GM19238 (cell line): ENCODE results near the gene CD151.
A peak's percentile ranks its signal among the peaks of the same experiment; 100 is the strongest.

Source experiments
- DNase-seq: peaks from one replicate; pipeline ENCODE4 v3.0.0; 2011; ENCODE audit warnings: low spot score; ENCODE audit not compliant: insufficient read length

Gene CD151

DNA sequence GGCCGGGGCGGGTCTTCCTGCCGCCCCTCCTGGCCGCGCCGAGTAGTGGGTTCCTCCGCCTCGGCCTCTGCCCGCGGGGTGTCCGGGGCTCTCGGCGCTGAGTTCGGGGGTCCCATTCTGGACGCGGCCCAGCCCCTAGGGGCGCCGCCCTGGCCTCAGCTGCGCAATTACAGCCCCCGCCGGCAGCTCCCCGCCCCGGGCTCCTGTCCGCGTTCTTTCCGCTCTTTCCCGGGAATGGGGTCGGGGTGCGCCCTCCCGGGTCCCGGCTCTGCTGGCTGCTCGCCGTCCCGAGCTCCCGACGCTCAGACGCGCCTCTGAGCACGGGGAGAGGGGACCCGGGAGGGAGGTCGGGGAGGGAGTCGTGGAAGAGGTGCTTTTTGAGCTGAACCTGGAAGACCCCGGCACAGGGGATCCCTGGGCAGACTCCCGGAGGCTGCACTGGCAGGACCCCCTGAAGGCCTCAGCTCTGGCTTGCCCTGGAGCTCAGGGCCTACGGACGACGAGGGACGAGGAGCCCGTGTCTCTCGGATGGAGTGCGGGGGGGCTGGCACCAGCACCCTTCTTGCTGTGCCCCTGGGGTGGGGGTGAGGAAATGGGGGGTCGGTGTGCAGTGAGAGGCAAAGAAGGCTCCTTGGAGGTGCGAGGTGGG lies 10.5 kb downstream of the CD151 start:
- peak; percentile 47 for DNase-seq

GRCh38 chr11:843818-844692 lies 11.3 kb downstream of the CD151 start:
- DNase-seq, result no peak

GRCh38 chr11:844693-845644 lies 12.2 kb downstream of the CD151 start:
- peak; percentile 52 for DNase-seq

- no peak for DNase-seq
These were observed 13.2 kb downstream of the CD151 start for GRCh38 chr11:845872-846495.

GRCh38 chr11:846496-847098 lies 13.8 kb downstream of the CD151 start:
- DNase-seq, result no peak

- no peak for DNase-seq
These were observed 15.1 kb downstream of the CD151 start for GRCh38 chr11:847876-848275.

GRCh38 chr11:848380-848931 lies 15.7 kb downstream of the CD151 start:
- DNase-seq, result peak; percentile 91

GRCh38 chr11:849104-849824 lies 16.5 kb downstream of the CD151 start:
- peak; percentile 42 for DNase-seq

- peak; percentile 40 for DNase-seq
These were observed 17.4 kb downstream of the CD151 start for GRCh38 chr11:849951-850774.

- DNase-seq, result no peak
These were observed 18.3 kb downstream of the CD151 start for GRCh38 chr11:850775-851763.

- DNase-seq, result no peak
These were observed 20.0 kb downstream of the CD151 start for GRCh38 chr11:852762-853161.

DNA sequence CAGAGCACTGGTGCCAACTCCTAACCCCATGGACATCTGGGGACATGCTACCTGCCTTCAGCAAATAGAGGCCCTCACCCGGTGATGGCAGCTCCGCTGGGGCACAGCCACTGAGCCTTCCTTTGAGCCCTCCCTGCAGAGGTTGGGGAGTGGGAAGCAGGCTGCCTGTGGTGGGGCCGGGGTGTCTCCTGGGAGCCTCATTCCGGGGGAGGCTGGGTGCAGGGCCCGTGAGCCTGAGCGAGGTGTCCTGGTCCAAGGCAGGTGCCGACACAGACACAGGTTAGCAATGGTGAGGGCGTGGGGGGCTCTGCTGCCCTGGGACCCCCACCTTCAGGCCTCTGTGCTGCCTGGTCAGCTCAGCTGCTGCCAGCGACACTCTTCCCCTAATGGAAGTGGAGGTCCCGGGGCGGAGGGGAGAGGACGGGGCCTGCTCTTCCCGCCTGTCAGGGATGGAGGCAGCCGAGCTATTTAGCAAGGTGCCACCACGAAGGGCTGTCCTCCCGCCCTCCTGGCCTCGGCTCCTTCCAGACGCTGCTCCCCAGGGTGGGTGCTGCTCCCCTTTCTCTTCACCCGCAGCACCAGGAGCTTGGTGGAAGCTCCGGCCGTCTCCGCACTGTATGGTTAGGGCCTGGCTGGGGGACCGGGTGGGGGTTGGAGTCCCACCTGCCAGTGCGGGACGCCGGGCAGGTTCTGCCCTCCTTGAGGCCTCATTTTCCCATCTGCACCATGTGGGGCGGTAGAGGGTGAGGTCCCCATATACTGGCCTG lies 21.1 kb downstream of the CD151 start:
- no peak for DNase-seq

- no peak for DNase-seq
These were observed 22.0 kb downstream of the CD151 start for GRCh38 chr11:854601-855329.

DNA sequence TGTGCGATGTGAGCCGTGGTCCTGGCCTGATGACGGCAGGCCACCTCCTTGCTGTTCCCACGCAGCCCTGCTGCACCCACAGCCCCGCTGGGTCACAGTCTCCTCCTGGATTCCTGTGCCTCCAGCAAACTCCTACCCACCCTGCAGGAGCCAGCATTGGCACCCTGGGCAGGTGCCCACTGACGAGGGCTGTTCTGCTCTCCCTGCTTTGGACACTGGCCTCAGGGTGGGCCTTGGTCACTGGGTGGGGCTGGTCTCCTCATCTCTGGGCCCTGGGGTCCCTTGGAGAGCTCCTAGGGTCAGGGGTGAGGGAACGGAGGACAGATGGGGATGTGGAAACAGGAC lies 22.6 kb downstream of the CD151 start:
- no peak for DNase-seq

- DNase-seq, result no peak
These were observed 23.0 kb downstream of the CD151 start for GRCh38 chr11:855796-856195.

DNA sequence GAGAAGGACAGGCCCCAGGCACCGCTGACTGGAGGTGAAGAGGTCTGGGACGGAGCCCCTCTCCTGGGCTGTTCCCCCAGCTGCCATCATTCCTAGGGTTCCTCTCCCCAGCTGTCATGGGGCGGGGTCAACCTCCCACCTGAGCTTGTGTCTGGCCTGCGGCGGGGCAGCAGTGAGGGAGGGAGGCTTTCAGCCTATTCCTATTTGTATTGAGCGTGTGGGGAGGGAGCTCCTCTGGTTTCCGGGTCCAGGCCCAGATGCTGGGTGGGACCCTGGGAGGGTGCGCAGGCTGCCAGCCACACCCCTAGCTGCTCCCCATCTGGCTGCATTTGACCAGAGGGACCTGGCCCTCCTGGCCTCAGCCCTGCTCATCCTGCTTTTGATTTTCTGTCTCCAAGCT lies 23.6 kb downstream of the CD151 start:
- DNase-seq, result no peak
